Activated CD8-positive, alpha-beta memory T cell treated with anti-CD3 and anti-CD28 coated beads, Interleukin-2, amount 10 ng/mL, durations not matched to agents 7 days and 5 days (primary cell): ENCODE measurements around the gene MIS18A. TPM values are rescaled to one million over a fixed set of nuclear protein-coding genes. Genes with fewer than 3 reads are reported as not detected.

Source experiments
- ATAC-seq: fragments of 150-1000 bp; cut with Tn5 transposase; one replicate; pipeline ENCODE4 v1.10.0; 2021; ENCODE audit warnings: moderate library complexity
- CTCF ChIA-PET: fragments of 350-600 bp; sonication (Branson Sonifier 250); formaldehyde crosslinking; loops from one replicate; lab custom pipeline; 2021; ENCODE audit warnings: antibody characterized with exemption; lab: Charles Lee
- DNase-seq: peaks from one replicate; pipeline ENCODE4 v3.0.0-alpha.2; 2020
- H3K27ac Mint-ChIP-seq: one replicate; pipeline ENCODE4 v1.8.0; 2021; ENCODE audit warnings: mild to moderate bottlenecking, mixed read lengths
- H3K27me3 Mint-ChIP-seq: one replicate; pipeline ENCODE4 v1.8.0; 2021; ENCODE audit warnings: mixed read lengths
- H3K36me3 Mint-ChIP-seq: one replicate; pipeline ENCODE4 v1.8.0; 2021; ENCODE audit warnings: mild to moderate bottlenecking, mixed read lengths
- H3K4me1 Mint-ChIP-seq: one replicate; pipeline ENCODE4 v1.8.0; 2021; ENCODE audit warnings: mixed read lengths
- H3K4me3 Mint-ChIP-seq: one replicate; pipeline ENCODE4 v1.8.0; 2021; ENCODE audit warnings: mild to moderate bottlenecking, moderate library complexity, mixed read lengths
- H3K9me3 Mint-ChIP-seq: one replicate; pipeline ENCODE4 v1.8.0; 2022; ENCODE audit warnings: low read depth, mixed read lengths
- total RNA-seq, 2 experiments: library from RNA; stranded (reverse); gene quantifications; one replicate each; pipeline ENCODE4 v1.2.3, GENCODE V29; 2021

MIS18A gene, protein sequence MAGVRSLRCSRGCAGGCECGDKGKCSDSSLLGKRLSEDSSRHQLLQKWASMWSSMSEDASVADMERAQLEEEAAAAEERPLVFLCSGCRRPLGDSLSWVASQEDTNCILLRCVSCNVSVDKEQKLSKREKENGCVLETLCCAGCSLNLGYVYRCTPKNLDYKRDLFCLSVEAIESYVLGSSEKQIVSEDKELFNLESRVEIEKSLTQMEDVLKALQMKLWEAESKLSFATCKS
- total RNA-seq = 10 to 100 TPM; 29.3 to 30.1 TPM

DNA sequence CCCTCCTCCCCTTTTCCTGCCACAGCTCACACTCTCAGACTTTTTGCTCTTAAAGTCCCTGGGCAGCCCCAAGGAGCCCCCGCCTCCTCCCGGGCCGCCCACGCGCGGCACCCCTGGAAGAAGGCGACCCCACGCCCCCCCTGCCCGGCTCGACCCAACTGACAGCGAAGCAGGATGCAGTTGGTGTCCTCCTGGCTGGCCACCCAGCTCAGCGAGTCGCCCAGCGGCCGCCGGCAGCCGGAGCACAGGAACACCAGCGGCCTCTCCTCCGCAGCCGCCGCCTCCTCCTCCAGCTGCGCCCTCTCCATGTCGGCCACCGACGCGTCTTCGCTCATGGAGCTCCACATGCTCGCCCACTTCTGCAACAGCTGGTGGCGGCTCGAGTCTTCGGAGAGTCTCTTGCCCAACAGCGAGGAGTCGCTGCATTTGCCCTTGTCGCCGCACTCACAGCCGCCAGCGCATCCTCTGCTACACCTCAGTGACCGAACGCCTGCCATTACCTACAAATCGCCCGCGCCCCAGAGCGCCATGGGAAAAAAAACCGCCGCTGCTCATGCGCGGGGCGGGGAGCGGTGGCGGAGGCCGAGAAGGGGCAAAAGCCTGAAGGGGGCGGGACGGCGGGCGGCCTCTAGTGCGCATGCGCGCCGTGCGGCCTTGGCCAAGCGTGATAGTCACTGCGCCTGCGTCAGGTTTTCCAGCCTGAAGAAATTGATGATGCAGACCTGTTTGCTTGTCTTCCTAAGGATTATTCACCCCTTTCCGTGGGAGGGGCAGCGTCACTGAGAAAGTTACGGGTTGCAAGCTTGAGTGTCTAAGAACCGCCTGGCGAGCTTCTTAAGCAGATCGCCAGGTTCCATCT is at the start of gene MIS18A:
TSS of gene MIS18A (minus strand) at position 532 of the 859 bp plus-strand sequence. CDS start at position 497, 35 bp downstream.
- ATAC-seq (peak; percentile 93), DNase-seq (peak; percentile 97)
- Mint-ChIP-seq H3K36me3 (peaks cover 3% of the 10 kb centered on the region), H3K27me3 (no peaks in the 10 kb centered on the region), H3K9me3 (no peaks in the 10 kb centered on the region), H3K4me1 (peaks cover 33% of the 10 kb centered on the region), H3K27ac (peak within 1 kb of the TSS; percentile 95), H3K4me3 (peak within 1 kb of the TSS; percentile 99)
- CTCF ChIA-PET = interaction anchor here (0.9 to 1.4 kb wide), 2 partner anchors 28 to 114 kb away, joined by 3 read pairs; partner anchors contain the start of gene URB1

DNA sequence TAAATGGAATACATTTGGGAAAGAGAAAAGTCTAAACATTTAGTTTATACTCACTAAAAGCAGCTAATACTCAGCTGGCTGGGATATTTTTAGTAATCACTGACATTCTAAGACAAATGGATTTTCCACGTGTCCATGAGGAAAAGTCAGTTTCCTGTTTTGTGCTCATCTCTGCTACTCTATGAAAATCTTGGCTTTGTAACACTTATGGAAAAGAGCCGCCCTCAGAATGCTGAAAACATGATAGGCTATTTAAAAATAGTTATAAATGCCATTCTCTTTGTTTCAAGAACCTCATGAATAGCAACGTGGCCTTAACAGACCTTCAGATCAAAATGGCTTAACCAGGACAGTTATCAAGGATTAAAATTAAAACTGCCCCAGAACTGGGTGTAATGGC is 49.7 kb upstream of the MIS18A start:
- Mint-ChIP-seq H3K36me3 (peaks cover 78% of the 10 kb centered on the region), H3K4me3 (no peak overlapping the region), H3K27ac (no peak overlapping the region), H3K9me3 (no peaks in the 10 kb centered on the region), H3K27me3 (no peaks in the 10 kb centered on the region), H3K4me1 (no peaks in the 10 kb centered on the region)
- CTCF ChIA-PET = no interaction called here
- ATAC-seq (no peak), DNase-seq (no peak)

DNA sequence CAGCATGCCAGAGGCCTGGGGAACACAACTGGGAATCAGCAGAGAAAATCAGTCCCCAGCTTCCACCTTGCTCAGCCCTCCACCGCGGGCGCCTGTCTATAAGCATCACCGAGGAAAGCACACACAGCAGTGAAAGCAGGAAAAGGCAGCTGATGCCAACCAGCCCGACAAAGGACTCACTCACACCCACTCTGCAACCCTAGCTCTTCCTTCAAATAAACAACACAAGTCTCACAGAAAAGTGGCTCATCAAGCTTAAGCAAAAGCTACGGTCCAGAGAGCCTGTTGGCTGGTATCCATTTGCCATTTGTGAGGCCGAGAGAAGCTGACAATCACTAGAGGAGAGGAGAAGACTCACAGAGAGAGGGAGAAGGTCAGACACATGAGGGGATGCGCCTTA is 46.9 kb upstream of the MIS18A start:
- no peak overlapping the region for H3K27ac Mint-ChIP-seq
- DNase-seq (no peak), ATAC-seq (no peak)
- CTCF ChIA-PET = no interaction called here
- H3K4me3 Mint-ChIP-seq = no peak overlapping the region
- H3K36me3 Mint-ChIP-seq = peaks cover 80% of the 10 kb centered on the region
- no peaks in the 10 kb centered on the region for H3K4me1 Mint-ChIP-seq
- no peaks in the 10 kb centered on the region for H3K27me3 Mint-ChIP-seq
- H3K9me3 Mint-ChIP-seq = no peaks in the 10 kb centered on the region

DNA sequence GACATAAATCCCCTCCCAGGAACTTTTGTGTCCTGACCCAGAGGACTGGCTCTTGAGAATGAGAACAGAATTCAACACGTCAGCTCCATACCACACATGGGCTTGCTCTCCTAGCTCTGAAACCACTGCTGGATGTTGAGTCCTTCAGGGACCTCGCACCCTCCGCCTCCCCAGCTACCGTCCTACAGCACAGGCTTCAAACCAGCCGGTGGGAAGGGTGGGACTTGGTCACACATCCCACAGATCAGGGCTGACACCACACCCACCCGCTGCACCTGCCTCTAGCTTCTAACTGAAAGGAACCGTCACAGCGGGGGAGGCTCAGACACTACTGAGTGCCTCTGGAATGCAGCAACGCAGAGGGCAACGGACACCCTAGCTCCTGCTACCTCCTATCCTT is 43.8 kb upstream of the MIS18A start:
- ATAC-seq (no peak), DNase-seq (no peak)
- Mint-ChIP-seq H3K27ac (no peak overlapping the region), H3K9me3 (no peaks in the 10 kb centered on the region), H3K36me3 (peaks cover 70% of the 10 kb centered on the region), H3K27me3 (no peaks in the 10 kb centered on the region), H3K4me3 (no peak overlapping the region), H3K4me1 (no peaks in the 10 kb centered on the region)
- CTCF ChIA-PET = no interaction called here

DNA sequence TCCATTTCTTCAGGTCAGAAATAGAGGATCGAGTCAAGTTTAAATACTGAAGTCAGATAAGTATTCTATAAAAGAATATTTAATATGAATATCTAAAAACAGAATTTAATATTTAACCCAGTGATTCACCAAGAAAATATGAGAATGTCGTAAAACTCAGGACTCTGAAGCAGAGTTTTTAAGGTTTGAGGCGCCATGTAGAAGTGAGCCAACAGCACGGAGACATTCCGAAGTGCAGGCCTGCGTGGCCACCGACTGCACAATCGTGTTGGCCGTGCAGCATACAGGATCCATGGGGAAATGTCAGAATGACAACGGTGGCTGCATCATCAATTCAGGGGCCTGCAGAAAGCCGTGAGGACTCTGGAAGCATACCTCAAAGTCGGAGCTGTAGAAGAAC is 43.3 kb upstream of the MIS18A start:
- CTCF ChIA-PET = no interaction called here
- no peak overlapping the region for H3K27ac Mint-ChIP-seq
- no peaks in the 10 kb centered on the region for H3K27me3 Mint-ChIP-seq
- ATAC-seq (no peak), DNase-seq (no peak)
- H3K36me3 Mint-ChIP-seq = peaks cover 64% of the 10 kb centered on the region
- H3K9me3 Mint-ChIP-seq = no peaks in the 10 kb centered on the region
- H3K4me3 Mint-ChIP-seq = no peak overlapping the region
- H3K4me1 Mint-ChIP-seq = no peaks in the 10 kb centered on the region

DNA sequence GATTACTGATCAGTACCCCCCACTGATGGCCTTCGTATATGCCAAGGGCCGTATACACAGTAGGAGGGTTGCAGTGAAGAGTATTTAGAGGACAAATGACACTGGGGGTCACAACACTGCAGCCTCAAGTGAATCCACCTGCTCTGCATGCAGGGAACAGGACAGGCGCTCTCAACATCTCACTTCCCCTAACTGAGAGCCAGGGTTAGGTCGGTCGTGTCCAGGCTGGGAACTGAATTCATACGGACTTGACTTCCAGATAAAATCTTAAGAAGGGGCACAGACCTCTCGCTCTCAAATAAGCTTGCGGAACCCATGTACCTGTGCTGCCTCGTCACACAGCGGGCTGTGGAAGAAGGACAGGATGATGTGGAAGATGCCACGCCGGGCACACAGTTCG is 42.6 kb upstream of the MIS18A start:
- DNase-seq = no peak
- ATAC-seq = no peak
- CTCF ChIA-PET = no interaction called here

DNA sequence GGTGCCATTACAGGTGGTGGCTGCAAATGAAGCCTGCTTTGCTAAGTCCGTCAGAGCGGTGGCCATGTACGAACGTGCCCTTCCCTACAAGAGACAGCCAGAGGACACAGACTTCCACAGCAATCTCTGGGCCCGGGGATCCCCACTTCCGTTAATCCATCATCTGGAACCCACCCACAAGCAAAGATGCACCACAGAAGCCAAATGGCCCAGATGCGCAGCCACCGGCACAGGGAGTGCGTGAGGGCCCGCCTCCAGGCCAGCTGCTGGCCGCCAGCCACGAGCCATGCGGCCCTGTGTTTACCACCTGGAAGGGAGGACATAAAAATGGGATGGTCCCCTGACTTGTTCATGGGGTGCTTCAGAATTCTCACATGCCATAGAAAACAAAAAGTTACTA is 41.9 kb upstream of the MIS18A start:
- CTCF ChIA-PET = no interaction called here
- H3K36me3 Mint-ChIP-seq = peaks cover 53% of the 10 kb centered on the region
- H3K27me3 Mint-ChIP-seq = no peaks in the 10 kb centered on the region
- no peak overlapping the region for H3K4me3 Mint-ChIP-seq
- H3K9me3 Mint-ChIP-seq = no peaks in the 10 kb centered on the region
- no peak overlapping the region for H3K27ac Mint-ChIP-seq
- H3K4me1 Mint-ChIP-seq = no peaks in the 10 kb centered on the region
- DNase-seq (no peak), ATAC-seq (no peak)

More for the DNA sequence above, 42.6 kb upstream of the MIS18A start:
- H3K27ac Mint-ChIP-seq = no peak overlapping the region
- H3K36me3 Mint-ChIP-seq = peaks cover 59% of the 10 kb centered on the region
- H3K4me1 Mint-ChIP-seq = no peaks in the 10 kb centered on the region
- no peaks in the 10 kb centered on the region for H3K27me3 Mint-ChIP-seq
- H3K4me3 Mint-ChIP-seq = no peak overlapping the region
- no peaks in the 10 kb centered on the region for H3K9me3 Mint-ChIP-seq

DNA sequence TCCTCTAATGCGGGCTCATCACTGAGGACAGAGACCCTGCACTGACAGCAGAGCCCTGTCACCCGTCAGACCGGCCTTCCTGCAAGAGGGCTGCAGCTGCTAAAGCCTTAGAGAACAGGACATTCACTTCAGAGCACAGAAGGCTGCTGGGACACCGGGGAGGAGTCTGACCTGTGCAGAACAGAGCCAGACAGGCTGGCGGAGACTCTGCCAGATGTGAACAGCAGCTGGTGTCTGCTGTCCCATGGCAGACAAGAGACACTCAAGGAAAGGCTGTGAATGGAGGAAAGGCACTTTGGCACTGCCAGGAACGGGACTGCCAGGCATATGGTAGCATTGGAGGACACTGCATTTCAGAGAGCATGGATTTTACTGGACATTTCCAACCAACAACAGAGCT is 41.2 kb upstream of the MIS18A start:
- Mint-ChIP-seq H3K4me3 (no peak overlapping the region), H3K4me1 (no peaks in the 10 kb centered on the region), H3K36me3 (peaks cover 48% of the 10 kb centered on the region), H3K9me3 (no peaks in the 10 kb centered on the region), H3K27ac (no peak overlapping the region), H3K27me3 (no peaks in the 10 kb centered on the region)
- ATAC-seq = no peak
- CTCF ChIA-PET = no interaction called here
- DNase-seq = no peak

DNA sequence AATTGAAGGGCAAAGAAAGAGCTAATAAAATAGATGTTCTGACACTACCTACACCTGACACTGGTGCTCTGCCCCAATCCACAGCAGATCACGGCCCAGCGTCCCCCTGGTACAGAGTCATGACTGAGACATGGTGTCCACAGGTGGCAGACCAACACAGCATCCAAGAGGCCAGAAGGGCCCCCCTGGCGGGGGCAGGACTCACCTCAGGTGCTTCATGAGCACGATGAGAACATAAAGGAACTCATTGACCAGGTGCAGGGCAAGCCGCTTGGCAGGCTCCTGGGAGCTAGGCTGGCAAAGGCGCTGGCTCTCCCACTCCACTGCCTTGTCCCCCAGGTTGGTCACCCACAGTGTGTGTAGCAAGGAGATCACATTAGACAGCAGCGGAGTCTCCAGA is 40.2 kb upstream of the MIS18A start:
- peaks cover 41% of the 10 kb centered on the region for H3K36me3 Mint-ChIP-seq

DNA sequence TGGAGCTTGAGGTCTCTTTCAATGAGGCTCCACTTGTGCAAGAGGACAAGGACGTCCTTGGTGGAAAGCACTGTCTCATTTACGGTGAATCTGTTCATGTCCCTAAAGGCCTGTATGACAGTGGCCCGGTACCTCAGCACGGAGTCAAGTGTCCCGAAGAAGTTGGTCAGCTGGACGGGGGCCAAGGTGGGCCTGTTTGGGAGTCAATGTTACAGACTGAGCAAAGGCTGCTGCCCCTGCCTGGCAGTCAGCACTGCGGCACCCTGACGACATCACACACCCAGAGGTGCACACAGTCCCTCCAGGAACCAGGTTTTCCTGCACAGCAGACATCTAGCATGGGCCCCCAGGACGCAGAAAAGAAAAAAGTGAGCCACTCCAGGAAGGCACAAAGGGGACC is 38.9 kb upstream of the MIS18A start:
- Mint-ChIP-seq H3K9me3 (no peaks in the 10 kb centered on the region), H3K27me3 (no peaks in the 10 kb centered on the region), H3K36me3 (peaks cover 34% of the 10 kb centered on the region), H3K4me1 (no peaks in the 10 kb centered on the region), H3K4me3 (no peak overlapping the region), H3K27ac (no peak overlapping the region)
- CTCF ChIA-PET = no interaction called here
- ATAC-seq (no peak), DNase-seq (no peak)

More for the DNA sequence above, 40.2 kb upstream of the MIS18A start:
- Mint-ChIP-seq H3K27ac (no peak overlapping the region), H3K9me3 (no peaks in the 10 kb centered on the region), H3K4me3 (no peak overlapping the region), H3K4me1 (no peaks in the 10 kb centered on the region), H3K27me3 (no peaks in the 10 kb centered on the region)
- CTCF ChIA-PET = no interaction called here
- no peak for ATAC-seq
- DNase-seq = no peak

DNA sequence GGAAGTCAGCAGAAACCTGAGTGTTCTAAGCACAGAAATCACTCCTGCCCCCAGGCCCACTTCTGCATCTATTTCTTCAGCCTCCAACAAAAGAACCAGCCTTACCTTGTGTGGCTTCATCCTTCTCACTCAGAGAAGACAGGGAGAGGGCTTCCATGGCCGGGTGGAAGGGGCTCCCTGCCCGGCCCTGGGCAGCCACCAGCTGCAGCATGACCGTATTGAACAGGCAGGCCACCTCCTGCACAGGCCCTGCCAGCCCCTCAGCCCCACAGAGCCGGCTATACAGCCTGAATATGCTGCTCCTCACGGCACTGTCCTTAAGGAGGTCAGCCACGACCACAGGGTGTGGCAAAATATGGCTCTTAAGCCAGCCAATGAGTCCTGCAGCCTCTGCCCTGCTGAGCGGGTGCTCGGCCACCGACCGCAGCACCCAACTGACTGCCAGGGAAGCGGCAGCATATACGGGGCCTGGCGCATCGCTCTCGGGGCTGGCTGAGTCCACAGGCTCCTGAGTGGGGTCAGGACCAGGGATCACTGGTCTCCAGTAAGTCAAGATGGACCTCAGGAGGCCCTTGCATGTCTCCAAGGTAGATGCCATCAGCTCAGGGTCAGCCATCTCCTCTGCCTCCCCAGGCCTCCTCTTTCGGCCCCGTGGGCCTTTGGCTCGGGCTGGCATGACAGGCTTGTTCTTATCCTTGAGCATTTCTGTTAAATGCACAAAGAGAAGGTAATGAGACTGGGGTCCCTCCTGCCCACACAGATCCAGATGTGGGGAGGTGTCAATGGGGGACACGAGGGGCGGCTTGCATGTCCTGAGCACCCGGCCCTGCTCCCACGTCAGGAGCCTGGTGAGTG is 37.7 kb upstream of the MIS18A start:
- H3K4me1 Mint-ChIP-seq = no peaks in the 10 kb centered on the region
- CTCF ChIA-PET = no interaction called here
- no peak overlapping the region for H3K27ac Mint-ChIP-seq
- DNase-seq (no peak), ATAC-seq (no peak)
- no peak overlapping the region for H3K4me3 Mint-ChIP-seq
- H3K27me3 Mint-ChIP-seq = no peaks in the 10 kb centered on the region
- H3K9me3 Mint-ChIP-seq = no peaks in the 10 kb centered on the region
- H3K36me3 Mint-ChIP-seq = peaks cover 26% of the 10 kb centered on the region

DNA sequence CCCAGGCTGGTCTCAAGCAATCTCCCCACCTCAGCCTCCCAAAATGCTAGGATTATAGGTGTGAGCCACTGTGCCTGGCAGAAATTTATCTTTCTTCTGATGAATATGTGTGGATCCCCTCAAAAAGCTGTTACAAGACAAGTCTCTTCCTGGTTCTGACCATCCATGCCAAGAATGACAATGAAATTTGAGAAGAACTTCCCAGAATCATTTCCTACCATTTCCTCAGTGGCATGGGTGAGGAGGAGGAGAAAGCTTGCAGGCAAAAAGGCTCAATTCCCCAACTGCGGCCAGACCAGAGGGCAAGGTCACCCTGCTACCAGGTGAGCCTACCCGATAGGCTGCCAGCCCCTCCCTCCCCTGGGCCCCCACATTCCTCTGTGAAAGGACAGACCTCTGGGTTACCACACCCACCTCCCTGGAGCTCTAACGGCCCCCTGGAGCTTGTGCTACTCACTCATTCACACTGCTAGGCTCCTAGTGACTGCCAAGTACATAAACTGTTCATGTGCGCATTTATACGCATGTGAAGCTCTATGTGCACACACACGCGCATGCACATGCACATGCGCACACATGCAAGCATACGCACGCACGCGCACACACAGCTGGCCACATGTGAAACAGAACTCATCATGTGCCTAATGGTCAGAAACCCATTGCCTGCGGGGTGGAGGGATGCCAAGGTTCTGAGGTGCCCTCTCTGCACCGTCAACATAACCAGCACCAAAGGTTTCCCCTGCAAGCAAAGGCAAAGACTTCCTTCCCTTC is 36.8 kb upstream of the MIS18A start:
- Mint-ChIP-seq H3K36me3 (peaks cover 22% of the 10 kb centered on the region), H3K9me3 (no peaks in the 10 kb centered on the region), H3K4me1 (no peaks in the 10 kb centered on the region), H3K27me3 (no peaks in the 10 kb centered on the region), H3K4me3 (no peak overlapping the region), H3K27ac (no peak overlapping the region)
- DNase-seq = no peak
- no peak for ATAC-seq
- CTCF ChIA-PET = interaction anchor here (0.7 kb wide), 1 partner anchor 53 kb away, joined by 3 read pairs; no protein-coding TSS in a partner anchor

DNA sequence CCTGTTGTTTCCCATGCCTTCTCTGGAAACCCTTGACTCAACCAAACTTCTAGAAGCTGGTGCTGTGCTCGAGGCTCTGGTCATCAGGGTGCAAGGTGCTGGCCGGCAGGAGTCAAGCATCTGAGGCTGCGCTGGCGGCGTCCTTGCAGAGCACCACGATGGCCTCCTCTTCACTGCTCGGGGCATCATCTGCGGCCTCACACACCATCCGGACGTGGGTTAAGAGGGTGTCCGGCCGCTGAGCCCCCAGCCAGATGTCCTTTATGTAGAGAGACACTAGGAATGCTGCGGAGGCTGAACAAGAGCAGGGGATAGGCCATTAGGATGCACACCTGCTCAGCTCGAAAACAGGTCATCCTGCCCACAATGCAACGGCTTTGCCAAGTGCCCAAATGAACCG is 36.0 kb upstream of the MIS18A start:
- no peak for ATAC-seq
- Mint-ChIP-seq H3K27ac (no peak overlapping the region), H3K9me3 (no peaks in the 10 kb centered on the region), H3K27me3 (no peaks in the 10 kb centered on the region), H3K4me3 (no peak overlapping the region), H3K4me1 (no peaks in the 10 kb centered on the region), H3K36me3 (peaks cover 21% of the 10 kb centered on the region)
- CTCF ChIA-PET = no interaction called here
- DNase-seq = no peak
